Thoracic aorta (tissue), 2 donors: Measurements from ENCODE around the gene ZWINT. TPM values are rescaled to one million over a fixed set of nuclear protein-coding genes. Genes with fewer than 3 reads are reported as not detected.

Source experiments
- ATAC-seq: fragments of 150-250 bp; one replicate; pipeline ENCODE4 v1.8.0; 2017; ENCODE audit warnings: low read depth; ENCODE audit not compliant: insufficient number of reproducible peaks, low FRiP score
- DNase-seq: peaks from one replicate; pipeline ENCODE4 v3.0.0-alpha.2; 2020; ENCODE audit warnings: low spot score
- H3K27ac ChIP-seq, 2 donors: fragments of 200-600 bp; sonication (generic); 1 replicate in 1 of 2; 2 replicates in 1 of 2; pipeline ENCODE4 v1.5.1; 2016; ENCODE audit warnings: mild to moderate bottlenecking in 2 of 2, moderate library complexity in 2 of 2
- H3K27me3 ChIP-seq: fragments of 200-600 bp; sonication (generic); replicated peaks from 2 replicates; pipeline ENCODE4 v1.6.0; 2016; ENCODE audit warnings: mild to moderate bottlenecking; ENCODE audit not compliant: insufficient read depth
- H3K36me3 ChIP-seq: fragments of 200-600 bp; sonication (generic); one replicate; pipeline ENCODE4 v1.5.1; 2016
- H3K4me1 ChIP-seq, 2 donors: fragments of 200-600 bp; sonication (generic); 1 replicate in 1 of 2; 2 replicates in 1 of 2; pipeline versions ENCODE4 v1.5.1 to v1.6.0; 2016; ENCODE audit warnings: low read depth in 2 of 2, mild to moderate bottlenecking in 1 of 2; ENCODE audit not compliant: control insufficient read depth in 1 of 2
- H3K4me3 ChIP-seq: fragments of 200-600 bp; sonication (generic); 2 replicates; pipeline ENCODE4 v1.5.1; 2016; ENCODE audit warnings: mild to moderate bottlenecking
- H3K9me3 ChIP-seq: fragments of 200-600 bp; sonication (generic); 2 replicates; pipeline ENCODE4 v1.5.1; 2016
- total RNA-seq, 2 donors: library from RNA; depleted of rRNA; stranded (reverse); fragments of >200 nt; gene quantifications; one replicate each; pipeline versions ENCODE4 v1.1.0 to v1.2.3, GENCODE V29; 2016
- TF ChIP-seq, protein P1 (sequence below): fragments of 200-600 bp; sonication (generic); IDR thresholded peaks from one replicate; pipeline ENCODE4 v1.5.1; 2019; ENCODE audit warnings: antibody characterized with exemption

The ZWINT gene
- total RNA-seq, 2 donors from 2014 or later: 0.41 to 0.78 TPM

DNA sequence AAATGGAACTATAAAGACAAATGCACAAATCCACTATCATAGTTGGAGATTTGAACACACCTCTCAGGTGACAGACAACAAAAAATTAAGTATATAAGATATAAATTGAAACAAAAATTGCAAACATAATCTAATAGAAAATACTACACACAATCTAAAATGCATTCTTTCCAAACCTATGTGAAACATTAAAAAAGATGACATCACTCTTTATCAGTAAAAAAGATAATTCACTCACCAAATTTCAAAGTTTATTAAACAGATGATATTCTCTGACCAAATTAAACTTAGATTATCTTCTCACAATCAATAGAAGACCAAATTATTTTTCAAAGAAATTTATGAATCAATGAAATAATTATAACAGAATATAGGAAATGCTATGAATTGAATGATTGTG is 4.0 kb downstream of the ZWINT start:
- DNase-seq (no peak), ATAC-seq (no peak)
- H3K36me3 ChIP-seq: no peaks in the 10 kb centered on the region
- no peak overlapping the region for H3K27ac ChIP-seq
- peaks cover 0 to 8% of the 10 kb centered on the region in 2 donors for H3K4me1 ChIP-seq
- H3K27me3 ChIP-seq: no peaks in the 10 kb centered on the region
- TF ChIP-seq, protein P1, sequence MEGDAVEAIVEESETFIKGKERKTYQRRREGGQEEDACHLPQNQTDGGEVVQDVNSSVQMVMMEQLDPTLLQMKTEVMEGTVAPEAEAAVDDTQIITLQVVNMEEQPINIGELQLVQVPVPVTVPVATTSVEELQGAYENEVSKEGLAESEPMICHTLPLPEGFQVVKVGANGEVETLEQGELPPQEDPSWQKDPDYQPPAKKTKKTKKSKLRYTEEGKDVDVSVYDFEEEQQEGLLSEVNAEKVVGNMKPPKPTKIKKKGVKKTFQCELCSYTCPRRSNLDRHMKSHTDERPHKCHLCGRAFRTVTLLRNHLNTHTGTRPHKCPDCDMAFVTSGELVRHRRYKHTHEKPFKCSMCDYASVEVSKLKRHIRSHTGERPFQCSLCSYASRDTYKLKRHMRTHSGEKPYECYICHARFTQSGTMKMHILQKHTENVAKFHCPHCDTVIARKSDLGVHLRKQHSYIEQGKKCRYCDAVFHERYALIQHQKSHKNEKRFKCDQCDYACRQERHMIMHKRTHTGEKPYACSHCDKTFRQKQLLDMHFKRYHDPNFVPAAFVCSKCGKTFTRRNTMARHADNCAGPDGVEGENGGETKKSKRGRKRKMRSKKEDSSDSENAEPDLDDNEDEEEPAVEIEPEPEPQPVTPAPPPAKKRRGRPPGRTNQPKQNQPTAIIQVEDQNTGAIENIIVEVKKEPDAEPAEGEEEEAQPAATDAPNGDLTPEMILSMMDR: no peak
- no peak overlapping the region for H3K4me3 ChIP-seq
- H3K9me3 ChIP-seq: no peaks in the 10 kb centered on the region

DNA sequence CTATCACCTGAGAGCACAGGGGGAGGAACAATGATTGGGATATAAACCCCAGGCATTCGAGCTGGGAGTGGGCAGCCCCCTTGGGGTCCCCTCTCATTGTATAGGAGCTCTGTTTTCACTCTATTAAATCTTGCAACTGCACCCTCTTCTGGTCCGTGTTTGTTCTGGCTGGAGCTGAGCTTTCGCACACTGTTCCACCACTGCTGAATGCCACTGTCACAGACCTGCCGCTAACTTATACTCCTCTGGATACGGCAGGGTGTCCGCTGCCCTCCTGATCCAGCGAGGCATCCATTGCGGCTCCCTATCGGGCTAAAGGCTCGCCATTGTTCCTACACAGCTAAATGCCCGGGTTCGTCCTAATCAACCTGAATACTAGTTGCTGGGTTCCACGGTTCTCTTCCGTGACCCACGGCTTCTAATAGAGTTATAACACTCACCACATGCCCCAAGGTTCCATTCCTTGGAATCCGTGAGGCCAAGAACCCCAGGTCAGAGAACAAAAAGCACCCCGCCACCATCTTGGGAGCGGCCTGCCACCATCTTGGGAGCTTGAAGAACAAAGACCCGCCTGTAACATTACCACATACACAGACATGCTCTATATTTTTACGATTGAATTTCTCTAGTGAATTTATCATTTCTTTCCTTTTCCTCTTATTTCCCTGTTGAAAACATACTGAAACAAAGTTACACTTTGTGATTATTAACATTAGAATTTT is 9.0 kb downstream of the ZWINT start:
- H3K36me3 ChIP-seq: no peaks in the 10 kb centered on the region
- H3K4me1 ChIP-seq: no peaks in the 10 kb centered on the region
- no peak for DNase-seq
- no peak for ATAC-seq
- no peaks in the 10 kb centered on the region for H3K27me3 ChIP-seq
- TF ChIP-seq, protein P1: no peak
- no peak overlapping the region for H3K4me3 ChIP-seq
- H3K27ac ChIP-seq: no peak overlapping the region
- no peaks in the 10 kb centered on the region for H3K9me3 ChIP-seq

DNA sequence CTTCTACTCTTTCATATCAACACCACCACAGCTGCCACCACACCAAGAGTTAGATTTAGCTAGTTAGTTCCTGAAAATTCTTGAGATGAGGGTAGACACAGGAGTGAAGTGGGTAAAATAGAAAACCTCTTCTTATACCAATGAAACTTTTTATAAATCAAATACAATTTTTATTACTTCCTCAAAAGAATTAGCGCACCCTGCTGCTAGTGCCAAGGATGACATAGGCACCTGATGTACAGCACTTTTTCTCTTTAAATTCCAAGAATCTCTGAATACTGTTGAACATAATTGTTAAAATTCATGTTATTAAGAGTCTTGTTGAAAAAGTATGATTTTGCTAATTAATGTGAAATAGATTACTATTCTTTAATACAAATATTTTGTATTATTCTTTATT is 11.4 kb downstream of the ZWINT start:
- Histone ChIP-seq H3K27me3 (no peaks in the 10 kb centered on the region), H3K4me1 (no peaks in the 10 kb centered on the region), H3K36me3 (no peaks in the 10 kb centered on the region), H3K27ac (no peak overlapping the region), H3K4me3 (no peak overlapping the region), H3K9me3 (no peaks in the 10 kb centered on the region)
- TF ChIP-seq, protein P1: no peak
- no peak for DNase-seq
- no peak for ATAC-seq

DNA sequence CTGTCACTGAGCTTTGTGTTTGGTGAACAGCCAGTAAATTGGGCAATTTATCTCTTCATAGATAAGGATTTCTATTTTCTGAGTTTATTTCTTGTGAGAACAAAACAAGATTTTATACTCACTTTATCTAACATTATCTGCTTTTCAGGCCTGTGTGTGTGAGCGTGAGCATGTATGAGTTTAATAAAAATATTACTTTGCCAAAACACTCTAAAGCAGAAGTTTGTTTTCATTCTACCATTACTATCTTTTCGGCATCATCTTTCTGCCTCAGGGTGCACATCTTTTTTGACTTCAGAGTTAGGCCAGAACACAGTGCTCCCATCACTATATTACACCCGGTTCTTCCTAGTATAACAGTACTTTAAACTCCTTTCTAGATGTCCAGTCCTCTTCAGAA is 13.0 kb downstream of the ZWINT start:
- no peaks in the 10 kb centered on the region for H3K36me3 ChIP-seq
- no peaks in the 10 kb centered on the region for H3K4me1 ChIP-seq
- DNase-seq (no peak), ATAC-seq (no peak)
- H3K27ac ChIP-seq: no peak overlapping the region
- no peaks in the 10 kb centered on the region for H3K27me3 ChIP-seq
- H3K4me3 ChIP-seq: no peak overlapping the region
- TF ChIP-seq, protein P1: no peak
- no peaks in the 10 kb centered on the region for H3K9me3 ChIP-seq

DNA sequence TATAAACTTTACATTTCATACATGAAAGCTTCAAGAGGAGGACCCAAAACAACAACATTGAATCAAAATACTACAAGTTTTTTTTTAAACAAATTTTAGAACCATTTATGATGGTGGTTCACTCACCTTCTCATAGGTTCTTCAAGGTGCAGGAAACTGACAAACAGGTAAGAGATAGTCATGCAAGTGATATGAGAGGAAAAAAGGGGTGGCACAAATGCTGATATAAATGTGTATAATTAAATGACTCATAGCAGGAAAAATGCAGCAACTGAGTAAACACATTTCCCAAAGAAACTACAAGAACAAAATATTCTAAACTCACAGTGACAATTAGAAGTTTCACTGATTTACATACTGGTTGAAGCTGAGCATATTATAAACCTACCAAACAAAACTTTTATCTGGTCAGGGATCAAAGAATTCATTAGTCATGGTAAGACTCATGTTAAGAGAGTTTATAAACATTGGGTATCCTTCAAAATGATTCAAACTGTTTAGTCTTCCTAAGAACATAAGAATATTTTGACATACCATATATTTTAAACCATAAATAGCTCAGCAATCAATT is 14.1 kb downstream of the ZWINT start:
- no peak overlapping the region for H3K4me3 ChIP-seq
- no peaks in the 10 kb centered on the region for H3K36me3 ChIP-seq
- no peaks in the 10 kb centered on the region for H3K4me1 ChIP-seq
- H3K27me3 ChIP-seq: no peaks in the 10 kb centered on the region
- TF ChIP-seq, protein P1: no peak
- no peak for ATAC-seq
- no peak for DNase-seq
- no peak overlapping the region for H3K27ac ChIP-seq
- no peaks in the 10 kb centered on the region for H3K9me3 ChIP-seq
